Measurements from ENCODE around the gene RRAGC. TPM values are rescaled to one million over a fixed set of nuclear protein-coding genes. Genes with fewer than 3 reads are reported as not detected.

The RRAGC gene
- total and polyA plus RNA-seq, 2 experiments from 2014 or later: 9.3 to 12.8 TPM

GRCh38 chr1:38892976-38893375, 33.4 kb upstream of the RRAGC start:
- no peak for ATAC-seq
- Histone ChIP-seq H4K20me1 (replicated peaks; ENCODE audit: insufficient read depth) (no peaks in the 10 kb centered on the region), H3K36me3 (ENCODE audit: insufficient read depth) (no peaks in the 10 kb centered on the region), H3K9me2 (ENCODE audit: insufficient read depth) (no peaks in the 10 kb centered on the region), H3K27ac (ENCODE audit: low read depth) (no peak overlapping the region), H3K27me3 (ENCODE audit: insufficient read depth) (no peaks in the 10 kb centered on the region), H3K4me2 (no peak overlapping the region), H3K4me1 (ENCODE audit: insufficient read depth) (no peaks in the 10 kb centered on the region), H3F3A (replicated peaks; ENCODE audit: low read depth) (no peaks in the 10 kb centered on the region), H3K4me3 (no peak overlapping the region), H3K79me2 (replicated peaks; ENCODE audit: insufficient read depth) (no peaks in the 10 kb centered on the region), H2AFZ (no peak overlapping the region)
- Mint-ChIP-seq H3K4me1 (peaks cover 10% of the 10 kb centered on the region; the same call in 2 of the 3 replicates), H3K9me3 (no peaks in the 10 kb centered on the region), H3K4me3 (no peak overlapping the region), H3K27me3 (ENCODE audit: insufficient read depth, low read depth, poor library complexity) (peaks cover 2% of the 10 kb centered on the region), H3K36me3 (ENCODE audit: low read depth) (no peaks in the 10 kb centered on the region), H3K27ac (no peak overlapping the region)
- no peak for DNase-seq (ENCODE audit: low spot score)
- TF ChIP-seq ZNF331 (CRISPR knock-in tag; IDR thresholded peaks at IDR 0.05; ENCODE audit: low read depth) (no peak), ZNF114 (CRISPR knock-in tag; IDR thresholded peaks at IDR 0.05) (no peak), POLR2AphosphoS5 (IDR thresholded peaks at IDR 0.05; ENCODE audit: low read depth) (no peak), EZH2 (IDR thresholded peaks at IDR 0.05; ENCODE audit: low read depth, unreplicated experiment) (no peak), STAT1 (IDR thresholded peaks at IDR 0.05; ENCODE audit: unreplicated experiment) (no peak), REST (IDR thresholded peaks at IDR 0.05; ENCODE audit: unreplicated experiment) (no peak), NANOG (IDR thresholded peaks at IDR 0.05; ENCODE audit: borderline replicate concordance) (no peak), CREB1 (CRISPR knock-in tag; IDR thresholded peaks at IDR 0.05; ENCODE audit: low read depth) (no peak), JUNB (IDR thresholded peaks at IDR 0.05; ENCODE audit: unreplicated experiment) (no peak), EZH2phosphoT487 (IDR thresholded peaks at IDR 0.05; ENCODE audit: unreplicated experiment) (no peak), ZNF462 (CRISPR knock-in tag; IDR thresholded peaks at IDR 0.05) (no peak)
- TF ChIP-seq, protein P1, sequence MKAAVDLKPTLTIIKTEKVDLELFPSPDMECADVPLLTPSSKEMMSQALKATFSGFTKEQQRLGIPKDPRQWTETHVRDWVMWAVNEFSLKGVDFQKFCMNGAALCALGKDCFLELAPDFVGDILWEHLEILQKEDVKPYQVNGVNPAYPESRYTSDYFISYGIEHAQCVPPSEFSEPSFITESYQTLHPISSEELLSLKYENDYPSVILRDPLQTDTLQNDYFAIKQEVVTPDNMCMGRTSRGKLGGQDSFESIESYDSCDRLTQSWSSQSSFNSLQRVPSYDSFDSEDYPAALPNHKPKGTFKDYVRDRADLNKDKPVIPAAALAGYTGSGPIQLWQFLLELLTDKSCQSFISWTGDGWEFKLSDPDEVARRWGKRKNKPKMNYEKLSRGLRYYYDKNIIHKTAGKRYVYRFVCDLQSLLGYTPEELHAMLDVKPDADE (IDR thresholded peaks at IDR 0.05): no peak
- TF ChIP-seq, protein P2, sequence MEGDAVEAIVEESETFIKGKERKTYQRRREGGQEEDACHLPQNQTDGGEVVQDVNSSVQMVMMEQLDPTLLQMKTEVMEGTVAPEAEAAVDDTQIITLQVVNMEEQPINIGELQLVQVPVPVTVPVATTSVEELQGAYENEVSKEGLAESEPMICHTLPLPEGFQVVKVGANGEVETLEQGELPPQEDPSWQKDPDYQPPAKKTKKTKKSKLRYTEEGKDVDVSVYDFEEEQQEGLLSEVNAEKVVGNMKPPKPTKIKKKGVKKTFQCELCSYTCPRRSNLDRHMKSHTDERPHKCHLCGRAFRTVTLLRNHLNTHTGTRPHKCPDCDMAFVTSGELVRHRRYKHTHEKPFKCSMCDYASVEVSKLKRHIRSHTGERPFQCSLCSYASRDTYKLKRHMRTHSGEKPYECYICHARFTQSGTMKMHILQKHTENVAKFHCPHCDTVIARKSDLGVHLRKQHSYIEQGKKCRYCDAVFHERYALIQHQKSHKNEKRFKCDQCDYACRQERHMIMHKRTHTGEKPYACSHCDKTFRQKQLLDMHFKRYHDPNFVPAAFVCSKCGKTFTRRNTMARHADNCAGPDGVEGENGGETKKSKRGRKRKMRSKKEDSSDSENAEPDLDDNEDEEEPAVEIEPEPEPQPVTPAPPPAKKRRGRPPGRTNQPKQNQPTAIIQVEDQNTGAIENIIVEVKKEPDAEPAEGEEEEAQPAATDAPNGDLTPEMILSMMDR (conservative IDR thresholded peaks at IDR 0.05; ENCODE audit: low read depth in 2 of 2): no peak
